Fibroblast of mammary gland (primary cell): ENCODE results near the gene CIB2.

Source experiments
- DNase-seq: peaks from one replicate; pipeline ENCODE4 v3.0.0-alpha.2; 2010; ENCODE audit warnings: low read depth
- H3K4me3 ChIP-seq: 2 replicates; pipeline ENCODE4 v1.5.1; 2011; ENCODE audit warnings: low read depth, mild to moderate bottlenecking, low read length, moderate library complexity; ENCODE audit not compliant: control insufficient read depth
- TF ChIP-seq, protein P1 (sequence below): conservative IDR thresholded peaks from 2 replicates; pipeline ENCODE4 v1.5.1; 2011; ENCODE audit warnings: low read depth, low read length, inconsistent platforms; ENCODE audit not compliant: control insufficient read depth, insufficient read depth

CIB2 gene

DNA sequence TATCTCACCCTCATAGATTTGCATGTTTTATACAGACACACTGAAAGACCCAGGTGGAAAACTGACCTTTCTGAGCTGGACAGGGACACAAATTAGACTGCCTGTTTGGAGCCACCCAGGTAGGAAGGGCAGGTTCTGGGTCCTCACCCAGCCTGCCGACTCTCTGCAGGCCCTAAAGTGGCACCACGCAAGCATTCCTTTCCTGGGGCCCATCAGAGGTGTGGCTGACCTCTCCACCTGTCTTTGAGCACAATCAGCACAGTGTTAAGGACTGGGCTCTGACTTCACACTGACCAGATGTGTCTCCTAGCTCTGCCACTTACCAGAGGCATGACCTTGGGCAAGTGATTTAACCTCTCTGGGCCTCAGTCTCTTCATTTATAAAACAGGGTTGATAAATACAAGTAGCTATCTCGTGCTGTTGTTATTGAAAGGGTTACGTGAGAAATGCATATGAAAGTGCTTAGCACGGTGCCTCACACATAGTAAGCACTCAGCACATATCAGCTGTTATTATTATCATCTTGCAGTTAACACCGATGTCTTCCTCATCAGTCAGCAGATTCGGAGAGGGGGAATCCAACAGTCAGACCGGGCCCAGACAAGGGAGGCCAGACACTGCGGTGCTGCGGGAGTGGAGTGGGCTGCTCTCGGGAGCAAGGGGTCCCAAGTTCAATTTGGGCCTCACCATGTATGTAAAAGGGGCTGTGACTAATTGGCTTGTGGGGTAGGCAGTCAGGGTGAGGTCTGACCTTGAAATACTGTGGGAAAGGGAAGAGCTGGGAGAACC, 51.8 kb downstream of the CIB2 start:
- no peak for DNase-seq
- TF ChIP-seq, protein P1, sequence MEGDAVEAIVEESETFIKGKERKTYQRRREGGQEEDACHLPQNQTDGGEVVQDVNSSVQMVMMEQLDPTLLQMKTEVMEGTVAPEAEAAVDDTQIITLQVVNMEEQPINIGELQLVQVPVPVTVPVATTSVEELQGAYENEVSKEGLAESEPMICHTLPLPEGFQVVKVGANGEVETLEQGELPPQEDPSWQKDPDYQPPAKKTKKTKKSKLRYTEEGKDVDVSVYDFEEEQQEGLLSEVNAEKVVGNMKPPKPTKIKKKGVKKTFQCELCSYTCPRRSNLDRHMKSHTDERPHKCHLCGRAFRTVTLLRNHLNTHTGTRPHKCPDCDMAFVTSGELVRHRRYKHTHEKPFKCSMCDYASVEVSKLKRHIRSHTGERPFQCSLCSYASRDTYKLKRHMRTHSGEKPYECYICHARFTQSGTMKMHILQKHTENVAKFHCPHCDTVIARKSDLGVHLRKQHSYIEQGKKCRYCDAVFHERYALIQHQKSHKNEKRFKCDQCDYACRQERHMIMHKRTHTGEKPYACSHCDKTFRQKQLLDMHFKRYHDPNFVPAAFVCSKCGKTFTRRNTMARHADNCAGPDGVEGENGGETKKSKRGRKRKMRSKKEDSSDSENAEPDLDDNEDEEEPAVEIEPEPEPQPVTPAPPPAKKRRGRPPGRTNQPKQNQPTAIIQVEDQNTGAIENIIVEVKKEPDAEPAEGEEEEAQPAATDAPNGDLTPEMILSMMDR, result no peak
- no peak overlapping the region for H3K4me3 ChIP-seq

DNA sequence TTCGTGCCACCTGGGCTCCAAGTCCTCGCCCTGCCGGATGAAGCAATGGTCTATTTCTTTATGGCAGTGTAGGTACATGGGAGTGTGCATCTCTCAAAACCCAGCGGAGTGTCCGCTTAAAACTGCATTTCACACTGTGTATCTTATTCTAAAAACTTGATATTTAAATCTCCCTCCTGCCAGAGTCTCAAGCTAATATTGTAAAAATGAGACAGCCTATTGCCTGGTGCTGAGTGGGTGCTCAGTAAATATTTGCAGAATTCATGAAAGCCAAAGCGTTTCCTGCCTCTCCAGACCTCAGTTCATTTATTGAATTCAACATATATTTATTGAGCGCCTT, 53.4 kb downstream of the CIB2 start:
- TF ChIP-seq, protein P1, result no peak
- no peak for DNase-seq
- peak overlapping the region; percentile 61 for H3K4me3 ChIP-seq

DNA sequence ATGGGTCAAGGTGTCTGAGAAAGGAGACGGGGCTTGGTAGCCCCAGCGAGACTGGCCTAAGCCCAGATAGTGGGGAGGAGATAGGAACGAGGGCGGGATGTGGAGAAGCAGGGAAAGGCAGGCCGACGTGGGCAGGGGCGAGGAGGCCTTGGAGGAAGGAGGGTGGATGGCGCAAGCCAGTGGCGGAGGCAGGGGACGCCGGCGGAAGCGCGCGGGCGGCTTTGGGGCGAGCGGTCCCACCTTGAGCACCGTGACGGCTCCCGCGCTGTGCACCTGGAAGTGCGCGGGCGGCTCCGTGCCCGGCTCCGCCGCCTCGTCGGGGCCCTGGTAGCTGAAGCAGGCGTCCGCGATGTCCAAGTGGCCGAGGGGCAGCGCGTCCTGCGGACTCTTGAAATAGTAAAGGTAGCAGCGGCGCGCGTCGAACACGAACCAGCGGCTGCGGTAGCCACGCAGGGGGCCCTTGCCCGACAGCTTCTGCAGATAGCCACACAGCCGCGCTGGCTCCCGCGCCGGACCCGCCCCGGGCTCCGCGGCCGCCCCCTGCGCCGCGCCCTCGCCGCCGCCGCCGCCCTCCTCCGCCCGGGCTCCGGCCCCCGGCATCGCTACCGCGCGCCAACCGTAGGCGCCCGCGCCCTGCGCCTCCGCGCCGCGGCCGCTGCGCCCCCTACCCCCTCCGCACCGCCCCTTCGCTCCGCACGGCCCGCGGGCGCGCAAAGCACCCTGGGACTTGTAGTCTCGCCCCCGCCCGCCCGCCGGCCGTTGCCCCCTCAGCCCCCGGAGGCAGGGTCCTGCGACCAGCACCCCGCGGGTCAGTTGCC, 54.0 kb downstream of the CIB2 start, which contains the start of gene TBC1D2B:
TBC1D2B (minus strand) TSS at position 659 of the 818 bp plus-strand sequence; CDS start at position 600, 59 bp downstream.
- peak; percentile 51 for DNase-seq
- TF ChIP-seq, protein P1, result no peak
- H3K4me3 ChIP-seq, result peak within 1 kb of the TSS; percentile 91

DNA sequence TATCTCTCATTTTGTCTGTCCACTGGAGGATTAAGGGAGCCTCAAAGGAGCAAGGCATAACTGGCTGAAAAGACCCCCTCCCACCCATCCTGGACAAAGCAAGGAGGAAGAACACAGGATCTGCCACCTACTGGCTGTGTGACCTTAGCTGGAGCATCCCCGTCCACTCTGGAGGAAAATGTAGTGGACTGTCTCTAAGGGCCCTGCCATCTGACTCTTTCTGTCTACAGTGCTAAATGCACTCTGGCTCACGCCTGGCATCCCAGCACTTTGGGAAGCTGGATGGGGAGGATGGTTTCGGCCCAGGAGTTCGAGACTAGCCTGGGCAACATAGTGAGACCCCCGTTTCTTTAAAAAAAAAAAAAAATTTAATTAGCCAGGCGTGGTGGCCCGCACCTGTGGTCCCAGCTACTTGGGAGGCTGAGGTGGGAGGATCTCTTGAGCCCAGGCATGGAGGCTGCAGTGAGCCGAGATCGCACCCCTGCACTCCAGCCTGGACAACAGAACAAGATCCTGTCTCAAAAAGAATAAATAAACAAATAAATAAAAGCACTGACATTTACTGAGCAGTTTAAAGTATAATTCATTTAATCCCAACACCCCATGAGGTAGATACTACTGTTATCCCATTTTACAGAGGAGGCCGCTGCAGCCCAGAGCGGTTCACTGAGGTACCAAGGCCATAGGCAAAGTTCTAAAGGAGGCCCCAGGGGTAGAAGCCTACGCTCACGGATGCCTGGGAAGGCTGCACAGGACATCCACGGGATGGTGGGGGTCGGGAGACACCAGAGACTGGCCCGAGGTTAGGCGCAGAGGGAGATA, 54.8 kb downstream of the CIB2 start:
- TF ChIP-seq, protein P1, result peak; percentile 33
- H3K4me3 ChIP-seq, result peak overlapping the region; percentile 91
- no peak for DNase-seq

DNA sequence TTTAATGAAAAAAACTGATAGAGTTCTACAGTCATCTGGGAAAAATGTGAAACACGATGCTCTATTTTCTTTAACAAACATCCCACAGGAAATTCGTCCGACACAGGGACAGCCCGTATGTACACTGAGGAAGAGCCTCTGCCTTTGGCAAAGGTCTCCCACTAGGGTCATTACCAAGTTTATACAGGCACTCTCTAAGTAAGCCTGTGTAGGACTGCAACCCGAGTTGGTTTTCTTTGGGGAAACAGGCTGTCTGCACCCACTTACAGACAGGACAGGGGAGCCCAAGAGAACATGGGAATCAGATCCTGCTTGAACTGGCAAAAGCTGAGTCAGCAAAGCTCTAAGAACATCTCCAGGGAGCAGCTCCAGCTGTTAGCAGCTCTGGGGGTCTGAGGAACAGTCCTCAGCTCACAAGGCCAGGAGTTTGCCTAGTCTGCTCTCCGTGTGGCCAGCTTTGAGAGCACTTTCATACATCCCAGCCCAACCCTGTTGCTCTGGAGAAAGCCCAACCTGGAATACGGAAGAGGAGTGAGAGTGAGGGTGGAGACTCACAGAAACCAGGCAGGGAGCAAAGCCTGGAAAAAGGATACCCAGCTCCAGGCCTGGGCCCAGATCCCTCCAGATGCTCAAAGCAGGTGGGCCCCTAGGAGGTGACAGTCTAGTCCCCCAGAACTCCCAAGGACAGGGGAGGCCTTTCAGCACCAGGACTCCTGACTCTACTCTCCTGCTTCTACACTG, 55.6 kb downstream of the CIB2 start:
- peak overlapping the region; percentile 91 for H3K4me3 ChIP-seq
- TF ChIP-seq, protein P1, result no peak
- peak; percentile 93 for DNase-seq

DNA sequence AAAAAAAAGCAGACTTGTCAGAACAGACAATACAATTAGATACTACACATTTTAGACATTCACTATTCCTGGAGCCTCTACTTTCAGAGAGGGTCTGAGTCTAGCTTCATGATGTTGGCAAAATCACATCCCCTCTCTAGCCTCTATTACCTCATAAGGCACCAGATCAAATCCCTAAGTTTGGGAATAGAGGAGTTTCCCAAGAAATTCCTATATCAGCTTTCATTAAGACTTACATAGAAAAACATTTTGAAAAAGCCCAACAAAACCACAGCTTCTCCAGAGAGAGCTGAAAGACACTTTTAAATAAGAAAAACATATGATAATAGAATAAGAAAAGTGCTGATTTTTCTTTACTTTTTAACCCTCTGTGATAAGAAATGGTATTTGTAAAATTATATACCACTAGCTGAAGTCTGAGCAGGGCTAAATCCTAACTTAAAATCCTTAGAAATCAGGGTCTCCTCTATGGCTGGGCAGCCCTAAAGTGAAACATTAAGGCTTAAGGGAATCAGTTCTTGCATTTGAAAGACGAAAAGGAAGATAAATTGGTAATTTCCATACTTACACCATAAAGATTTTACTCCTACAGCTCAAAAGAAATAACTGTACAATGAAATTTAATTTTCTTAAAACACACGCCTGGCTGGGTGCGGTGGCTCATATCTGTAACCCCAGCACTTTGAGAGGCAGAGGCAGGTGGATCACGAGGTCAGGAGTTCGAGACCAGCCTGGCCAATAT, 58.0 kb downstream of the CIB2 start:
- H3K4me3 ChIP-seq, result no peak overlapping the region
- DNase-seq, result no peak
- TF ChIP-seq, protein P1, result no peak
